ENCODE results near the gene RALGAPA2.

Gene RALGAPA2

DNA sequence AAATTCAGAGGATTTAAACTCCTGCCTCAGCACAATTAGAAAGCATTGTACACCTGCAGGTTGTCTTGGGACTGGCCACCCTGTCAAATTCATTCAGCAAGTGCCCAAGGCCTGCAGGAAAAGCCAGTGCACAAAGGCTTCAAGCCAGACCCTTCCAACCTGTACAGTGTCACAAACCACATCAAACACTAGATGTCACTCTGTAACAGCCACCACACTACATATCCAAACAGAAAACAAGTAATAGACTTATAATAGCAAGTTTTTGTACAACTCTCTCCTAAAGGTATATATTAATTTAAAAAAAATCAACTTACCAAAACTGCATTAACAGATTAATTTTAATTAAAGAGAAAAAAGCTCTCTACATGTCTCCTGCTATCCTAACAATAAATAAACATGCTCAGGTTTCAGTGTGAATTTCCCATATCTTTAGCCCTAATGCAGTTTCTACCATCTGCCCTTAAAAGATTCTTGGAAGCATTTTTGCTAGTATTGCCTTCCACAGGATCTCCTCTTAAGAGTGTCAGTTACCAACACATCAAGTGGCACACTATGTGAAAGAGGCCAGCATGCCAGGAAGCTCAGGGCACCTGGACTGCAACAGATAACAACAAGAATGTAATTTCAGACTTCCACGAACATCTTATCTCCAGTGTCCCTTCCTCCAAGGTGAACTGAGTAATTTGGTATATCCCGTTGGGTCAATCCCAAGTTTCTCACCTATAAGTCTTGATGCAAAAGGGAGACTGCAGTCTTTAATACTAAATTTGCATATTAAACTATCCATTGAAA is 47.5 kb downstream of the RALGAPA2 start:
- TF ChIP-seq, protein P1, sequence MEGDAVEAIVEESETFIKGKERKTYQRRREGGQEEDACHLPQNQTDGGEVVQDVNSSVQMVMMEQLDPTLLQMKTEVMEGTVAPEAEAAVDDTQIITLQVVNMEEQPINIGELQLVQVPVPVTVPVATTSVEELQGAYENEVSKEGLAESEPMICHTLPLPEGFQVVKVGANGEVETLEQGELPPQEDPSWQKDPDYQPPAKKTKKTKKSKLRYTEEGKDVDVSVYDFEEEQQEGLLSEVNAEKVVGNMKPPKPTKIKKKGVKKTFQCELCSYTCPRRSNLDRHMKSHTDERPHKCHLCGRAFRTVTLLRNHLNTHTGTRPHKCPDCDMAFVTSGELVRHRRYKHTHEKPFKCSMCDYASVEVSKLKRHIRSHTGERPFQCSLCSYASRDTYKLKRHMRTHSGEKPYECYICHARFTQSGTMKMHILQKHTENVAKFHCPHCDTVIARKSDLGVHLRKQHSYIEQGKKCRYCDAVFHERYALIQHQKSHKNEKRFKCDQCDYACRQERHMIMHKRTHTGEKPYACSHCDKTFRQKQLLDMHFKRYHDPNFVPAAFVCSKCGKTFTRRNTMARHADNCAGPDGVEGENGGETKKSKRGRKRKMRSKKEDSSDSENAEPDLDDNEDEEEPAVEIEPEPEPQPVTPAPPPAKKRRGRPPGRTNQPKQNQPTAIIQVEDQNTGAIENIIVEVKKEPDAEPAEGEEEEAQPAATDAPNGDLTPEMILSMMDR (IDR thresholded peaks at IDR 0.05; ENCODE audit: borderline replicate concordance, control extremely low read depth, extremely low read depth, insufficient read depth, missing control alignments), result peak; percentile 42
- in situ Hi-C loops (cut with MboI; ENCODE audit: low sequenced_read_pairs, unreplicated experiment), result loop anchor here (10.0 kb wide), 1 partner anchor 160 kb away; no protein-coding TSS in a partner anchor
- DNase-seq (ENCODE audit: low spot score), result peak; percentile 23

DNA sequence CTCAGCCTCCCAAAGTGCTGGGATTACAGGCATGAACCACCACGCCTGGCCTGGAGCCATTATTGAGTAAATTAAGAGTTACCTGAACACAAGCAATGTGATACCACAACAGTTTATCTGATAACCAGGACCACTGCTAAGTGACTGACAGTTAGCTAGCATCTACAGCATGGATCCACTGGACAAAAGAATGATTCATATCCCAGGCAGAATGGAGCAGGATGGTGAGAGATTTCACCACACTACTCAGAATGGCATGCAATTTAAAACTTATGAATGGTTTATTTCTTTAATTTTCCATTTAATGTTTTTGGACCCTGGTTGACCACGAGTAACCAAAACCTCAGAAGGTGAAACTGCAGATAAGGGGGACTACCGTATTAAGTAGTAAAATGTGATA is 48.6 kb downstream of the RALGAPA2 start:
- DNase-seq (ENCODE audit: low spot score), result no peak
- TF ChIP-seq, protein P1 (IDR thresholded peaks at IDR 0.05; ENCODE audit: borderline replicate concordance, control extremely low read depth, extremely low read depth, insufficient read depth, missing control alignments), result no peak
- in situ Hi-C loops (cut with MboI; ENCODE audit: low sequenced_read_pairs, unreplicated experiment), result loop anchor here (10.0 kb wide), 1 partner anchor 161 kb away; no protein-coding TSS in a partner anchor

DNA sequence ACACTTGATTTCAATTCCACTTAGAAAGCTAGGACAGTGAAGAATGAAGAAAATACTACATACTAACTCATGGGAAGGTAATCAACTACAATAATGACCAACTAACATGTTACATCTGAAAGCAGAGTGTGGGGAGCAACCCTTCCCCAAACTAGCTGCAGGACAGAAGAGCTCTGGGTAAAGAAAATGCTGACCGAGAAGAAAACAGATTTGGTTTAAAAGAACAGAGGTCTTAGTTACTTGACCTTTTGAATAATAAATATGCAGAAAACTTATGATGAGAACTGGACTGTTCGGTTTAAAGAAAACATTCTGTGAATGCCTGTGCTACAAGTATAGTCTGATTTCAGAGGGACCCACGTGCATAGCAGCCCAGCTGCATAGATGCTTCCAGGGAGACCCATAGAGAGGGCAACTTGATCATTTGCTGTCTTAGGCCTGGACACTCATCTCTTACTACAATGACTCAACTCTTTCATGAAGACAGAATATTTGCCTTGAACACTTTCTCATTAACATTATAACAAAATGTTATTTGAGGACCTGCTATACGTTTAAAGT is 53.5 kb downstream of the RALGAPA2 start:
- DNase-seq (ENCODE audit: low spot score), result no peak
- TF ChIP-seq, protein P1 (IDR thresholded peaks at IDR 0.05; ENCODE audit: borderline replicate concordance, control extremely low read depth, extremely low read depth, insufficient read depth, missing control alignments), result no peak
- in situ Hi-C loops (cut with MboI; ENCODE audit: low sequenced_read_pairs, unreplicated experiment), result no loop called here

DNA sequence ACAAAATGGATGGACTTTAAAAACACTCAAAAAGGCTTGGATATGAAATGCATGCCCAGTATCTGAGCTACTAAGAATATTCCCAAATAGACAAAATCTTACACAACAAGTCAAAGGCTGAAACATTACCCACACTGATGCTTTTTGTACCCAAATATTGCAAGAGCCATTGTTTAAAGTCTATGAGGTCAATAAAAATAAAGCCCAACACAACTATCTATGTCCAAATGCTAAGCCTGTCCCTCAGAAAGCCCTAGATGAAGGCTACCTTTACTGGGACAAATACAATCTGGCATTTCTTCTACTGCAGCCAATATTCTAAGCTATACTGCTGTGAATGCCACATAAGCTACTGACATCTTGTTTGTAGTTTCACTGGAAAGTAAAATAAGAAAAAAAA is 54.3 kb downstream of the RALGAPA2 start:
- DNase-seq (ENCODE audit: low spot score), result no peak
- TF ChIP-seq, protein P1 (IDR thresholded peaks at IDR 0.05; ENCODE audit: borderline replicate concordance, control extremely low read depth, extremely low read depth, insufficient read depth, missing control alignments), result no peak
- in situ Hi-C loops (cut with MboI; ENCODE audit: low sequenced_read_pairs, unreplicated experiment), result no loop called here

DNA sequence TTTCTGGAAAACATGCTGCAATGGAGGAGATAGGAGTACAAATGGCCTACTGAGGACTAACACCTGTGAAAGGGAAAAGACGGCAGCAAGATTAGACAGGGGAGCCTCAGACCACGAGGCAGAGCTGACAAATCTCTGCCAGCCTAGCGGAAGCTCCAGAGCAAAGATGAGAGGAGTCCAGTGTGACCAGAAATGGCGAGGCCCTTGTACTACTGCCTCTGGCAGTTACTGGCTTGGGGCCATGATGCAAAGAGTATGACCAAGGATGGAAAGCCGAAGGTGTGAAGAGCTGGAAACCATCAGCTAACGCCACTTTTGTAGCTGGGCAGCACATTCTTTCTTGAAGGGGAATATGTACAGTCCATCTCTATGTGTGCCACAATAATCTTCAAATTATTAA is 55.4 kb downstream of the RALGAPA2 start:
- TF ChIP-seq, protein P1 (IDR thresholded peaks at IDR 0.05; ENCODE audit: borderline replicate concordance, control extremely low read depth, extremely low read depth, insufficient read depth, missing control alignments), result no peak
- no peak for DNase-seq (ENCODE audit: low spot score)
- in situ Hi-C loops (cut with MboI; ENCODE audit: low sequenced_read_pairs, unreplicated experiment), result no loop called here

DNA sequence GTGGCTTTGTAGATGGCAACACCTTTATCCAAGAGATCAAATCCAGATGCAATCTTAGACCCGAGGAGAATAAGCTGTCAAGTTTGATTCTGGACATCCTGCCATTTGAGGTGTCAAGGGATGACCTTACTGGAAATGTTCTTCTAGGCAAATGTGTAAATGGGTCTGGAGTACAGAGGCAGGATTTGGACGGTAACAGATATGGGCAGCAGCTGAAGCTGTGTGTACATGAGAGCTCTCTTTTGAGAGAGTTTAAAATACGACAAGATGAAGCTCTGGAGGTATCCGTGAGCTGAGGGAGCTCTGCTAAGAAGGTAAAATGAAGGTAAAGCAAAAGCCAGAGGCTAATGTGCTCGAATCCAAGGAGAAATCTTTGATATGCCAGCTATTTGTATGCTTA is 56.6 kb downstream of the RALGAPA2 start:
- in situ Hi-C loops (cut with MboI; ENCODE audit: low sequenced_read_pairs, unreplicated experiment), result no loop called here

More for the DNA sequence above, 56.6 kb downstream of the RALGAPA2 start:
- no peak for DNase-seq (ENCODE audit: low spot score)
- TF ChIP-seq, protein P1 (IDR thresholded peaks at IDR 0.05; ENCODE audit: borderline replicate concordance, control extremely low read depth, extremely low read depth, insufficient read depth, missing control alignments), result no peak
